Natural killer cell (primary cell): ENCODE measurements around the gene PHLPP1. TPM values are rescaled to one million over a fixed set of nuclear protein-coding genes. Genes with fewer than 3 reads are reported as not detected.

Experiments
- ATAC-seq, 3 donors: fragments of 150-1000 bp in 2 of 3; fragments of 200-7000 bp in 1 of 3; cut with Tn5 transposase; 1 replicate in 1 of 3; 2 replicates in 2 of 3; pipeline ENCODE4 v1.10.0; 2021; ENCODE audit warnings: mild to moderate bottlenecking in 2 of 3, moderate library complexity in 2 of 3
- DNase-seq, 2 donors: peaks; one replicate each; pipeline versions ENCODE4 v3.0.0 to v3.0.0-alpha.2; 2013 to 2021; ENCODE audit warnings: mixed read lengths in 1 of 2
- H3K27ac ChIP-seq: one replicate; pipeline ENCODE4 v1.5.1; 2013; ENCODE audit warnings: mild to moderate bottlenecking, low read length
- H3K27me3 ChIP-seq: one replicate; pipeline ENCODE4 v1.6.1; 2013; ENCODE audit warnings: low read length; ENCODE audit not compliant: control insufficient read depth, insufficient read depth
- H3K36me3 ChIP-seq: one replicate; pipeline ENCODE4 v1.6.1; 2013; ENCODE audit warnings: low read length; ENCODE audit not compliant: control insufficient read depth, insufficient read depth
- H3K4me1 ChIP-seq: one replicate; pipeline ENCODE4 v1.6.1; 2013; ENCODE audit warnings: low read length; ENCODE audit not compliant: control insufficient read depth, insufficient read depth
- H3K4me3 ChIP-seq: one replicate; pipeline ENCODE4 v1.5.1; 2013; ENCODE audit warnings: low read length
- H3K9me3 ChIP-seq: one replicate; pipeline ENCODE4 v1.6.1; 2013; ENCODE audit warnings: low read length; ENCODE audit not compliant: control insufficient read depth, insufficient read depth
- H3K27ac Mint-ChIP-seq, 2 donors: one replicate each; pipeline ENCODE4 v1.8.0; 2022; ENCODE audit warnings: mild to moderate bottlenecking in 2 of 2, mixed read lengths in 2 of 2, moderate library complexity in 1 of 2
- H3K27me3 Mint-ChIP-seq, 2 donors: one replicate each; pipeline ENCODE4 v1.8.0; 2022; ENCODE audit warnings: low read depth in 2 of 2, mixed read lengths in 2 of 2
- H3K36me3 Mint-ChIP-seq: one replicate; pipeline ENCODE4 v1.8.0; 2022; ENCODE audit warnings: mixed read lengths
- H3K4me1 Mint-ChIP-seq, 2 donors: one replicate each; pipeline ENCODE4 v1.8.0; 2022; ENCODE audit warnings: mixed read lengths in 2 of 2
- H3K4me3 Mint-ChIP-seq: one replicate; pipeline ENCODE4 v1.8.0; 2022; ENCODE audit warnings: mild to moderate bottlenecking, moderate library complexity, mixed read lengths
- H3K9me3 Mint-ChIP-seq, 2 donors: one replicate each; pipeline ENCODE4 v1.8.0; 2022; ENCODE audit warnings: mixed read lengths in 2 of 2
- CTCF ChIP-seq: fragments of 200-600 bp; IDR thresholded peaks from one replicate; pipeline ENCODE4 v1.8.0; 2022; ENCODE audit warnings: antibody characterized with exemption
- WGBS: methylation state at CpG from one replicate; pipeline ENCODE4 v1.1.7; 2013; ENCODE audit warnings: missing lambda C conversion rate; ENCODE audit not compliant: insufficient coverage; 5-methylcytosine and 5-hydroxymethylcytosine counted together
- intact Hi-C: fragments of 100-400 bp; cut with micrococcal nuclease; formaldehyde crosslinking; loops from one replicate; pipeline ENCODE4 v1.14.2; 2022
- total RNA-seq, 4 donors: library from RNA; stranded (reverse); fragments of 120-200 nt in 1 of 4; gene quantifications; one replicate each; pipeline versions ENCODE4 v1.2.3 to v1.2.4, GENCODE V29; 2013 to 2022

The PHLPP1 gene
- total RNA-seq, 3 donors from 2014 or later (not counting 1 experiment from before 2014, with no cell fraction given): 12.1 to 14.8 (median 12.2) TPM

GRCh38 chr18:62991389-62991788 is 276.0 kb downstream of the PHLPP1 start:
- Histone ChIP-seq H3K4me3 (no peak overlapping the region), H3K27ac (no peak overlapping the region), H3K4me1 (no peaks in the 10 kb centered on the region), H3K36me3 (no peaks in the 10 kb centered on the region), H3K9me3 (no peaks in the 10 kb centered on the region), H3K27me3 (peaks cover 4% of the 10 kb centered on the region)
- Mint-ChIP-seq H3K36me3 (no peaks in the 10 kb centered on the region), H3K4me1 (no peaks in the 10 kb centered on the region), H3K27ac (no peak overlapping the region), H3K27me3 (peaks cover 10 to 17% of the 10 kb centered on the region in 2 donors), H3K4me3 (no peak overlapping the region), H3K9me3 (no peaks in the 10 kb centered on the region)
- no peak for TF ChIP-seq CTCF
- no peak for DNase-seq
- WGBS: 88% methylated on average over 3 of the region's 8 CpGs
- no peak for ATAC-seq
- intact Hi-C loops: no loop called here

GRCh38 chr18:62991959-62992358 is 276.6 kb downstream of the PHLPP1 start:
- Histone ChIP-seq H3K4me3 (no peak overlapping the region), H3K4me1 (no peaks in the 10 kb centered on the region), H3K36me3 (no peaks in the 10 kb centered on the region), H3K27ac (no peak overlapping the region), H3K9me3 (no peaks in the 10 kb centered on the region), H3K27me3 (peaks cover 4% of the 10 kb centered on the region)
- Mint-ChIP-seq H3K4me1 (no peaks in the 10 kb centered on the region), H3K36me3 (no peaks in the 10 kb centered on the region), H3K9me3 (no peaks in the 10 kb centered on the region), H3K27ac (no peak overlapping the region), H3K4me3 (no peak overlapping the region), H3K27me3 (peaks cover 10 to 17% of the 10 kb centered on the region in 2 donors)
- no peak for ATAC-seq
- WGBS: 90% methylated on average over 18 of the region's 18 CpGs
- intact Hi-C loops: no loop called here
- no peak for TF ChIP-seq CTCF
- DNase-seq: no peak

DNA sequence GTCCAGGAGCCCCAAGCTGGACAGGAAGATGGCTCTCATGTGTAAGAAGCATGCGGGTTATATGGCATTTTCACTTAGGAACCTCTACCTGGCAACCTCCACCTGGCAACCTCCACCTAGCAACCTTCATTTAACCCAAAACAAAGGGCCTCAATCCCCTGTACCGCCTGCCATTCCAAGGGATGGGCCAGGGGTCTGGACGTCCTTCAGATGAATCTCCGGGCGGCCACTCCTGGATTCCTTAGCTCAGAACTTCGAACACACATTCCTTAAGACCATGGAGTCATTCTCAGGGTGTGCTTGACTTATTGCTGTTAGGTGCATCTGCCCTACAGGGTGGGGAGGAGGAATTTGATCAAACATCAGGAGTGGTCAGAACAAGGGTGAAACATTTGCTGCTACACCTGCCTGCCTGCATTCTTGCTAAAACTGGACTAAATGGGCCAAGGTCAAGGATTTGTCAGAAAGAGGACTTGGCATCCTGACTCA is 277.6 kb downstream of the PHLPP1 start:
- H3K4me1 Mint-ChIP-seq: no peaks in the 10 kb centered on the region
- intact Hi-C loops: no loop called here
- H3K36me3 Mint-ChIP-seq: no peaks in the 10 kb centered on the region
- Histone ChIP-seq H3K9me3 (no peaks in the 10 kb centered on the region), H3K4me1 (no peaks in the 10 kb centered on the region), H3K27me3 (peaks cover 4% of the 10 kb centered on the region), H3K27ac (no peak overlapping the region), H3K4me3 (no peak overlapping the region), H3K36me3 (no peaks in the 10 kb centered on the region)
- H3K4me3 Mint-ChIP-seq: no peak overlapping the region
- H3K27me3 Mint-ChIP-seq: peaks cover 10 to 17% of the 10 kb centered on the region in 2 donors
- ATAC-seq (no peak), DNase-seq (no peak)
- TF ChIP-seq CTCF: no peak
- no peak overlapping the region for H3K27ac Mint-ChIP-seq
- no peaks in the 10 kb centered on the region for H3K9me3 Mint-ChIP-seq
- 93% methylated on average over 6 of the region's 6 CpGs for WGBS

DNA sequence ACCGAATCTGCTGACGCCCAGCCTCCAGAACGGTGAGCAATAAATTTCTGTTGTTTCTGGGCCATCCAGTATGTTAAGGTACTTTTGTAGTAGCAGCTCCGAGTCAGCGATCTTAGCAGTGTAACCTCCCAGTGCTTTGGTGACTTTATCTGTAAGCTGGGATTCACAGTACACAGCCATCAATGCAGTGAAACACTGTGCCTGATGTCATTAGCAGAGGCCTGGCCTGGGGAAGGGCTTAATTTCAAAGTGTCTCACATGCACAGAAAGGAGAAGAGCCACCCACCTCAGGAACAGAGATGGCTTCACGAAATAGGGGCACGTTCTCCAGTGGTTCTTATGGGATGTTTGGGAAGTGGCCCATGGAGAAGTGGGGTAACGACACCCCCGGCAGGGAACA is 281.2 kb downstream of the PHLPP1 start:
- Mint-ChIP-seq H3K27ac (no peak overlapping the region), H3K9me3 (no peaks in the 10 kb centered on the region), H3K4me3 (no peak overlapping the region), H3K27me3 (peaks cover 12 to 15% of the 10 kb centered on the region in 2 donors), H3K36me3 (no peaks in the 10 kb centered on the region), H3K4me1 (no peaks in the 10 kb centered on the region)
- no peak overlapping the region for H3K27ac ChIP-seq
- DNase-seq (no peak), ATAC-seq (no peak)
- WGBS: 73% methylated on average over 9 of the region's 9 CpGs
- intact Hi-C loops: no loop called here
- TF ChIP-seq CTCF: no peak
- peaks cover 4% of the 10 kb centered on the region for H3K27me3 ChIP-seq
- H3K4me3 ChIP-seq: no peak overlapping the region
- no peaks in the 10 kb centered on the region for H3K36me3 ChIP-seq
- no peaks in the 10 kb centered on the region for H3K9me3 ChIP-seq
- no peaks in the 10 kb centered on the region for H3K4me1 ChIP-seq
